Spleen (tissue), 11 donors: Measurements from ENCODE around the gene C5AR2. TPM values are rescaled to one million over a fixed set of nuclear protein-coding genes. Genes with fewer than 3 reads are reported as not detected.

ENCODE experiments used
- DNase-seq: peaks from one replicate; pipeline ENCODE4 v3.0.0-alpha.2; 2020
- H3K27ac ChIP-seq, 8 donors: fragments of 200-600 bp; sonication (generic) in 7 of 8; 1 replicate in 4 of 8; 2 replicates in 4 of 8; pipeline versions ENCODE4 v1.5.0 to v1.8.0; 2016 to 2021; ENCODE audit warnings: inconsistent platforms in 4 of 8, mild to moderate bottlenecking in 4 of 8, moderate library complexity in 1 of 8
- H3K27me3 ChIP-seq, 7 donors: fragments of 200-600 bp; sonication (generic) in 6 of 7; replicated peaks in 1 of 7; 1 replicate in 4 of 7; 2 replicates in 3 of 7; pipeline versions ENCODE4 v1.5.0 to v1.8.0; 2016 to 2021; ENCODE audit warnings: inconsistent platforms in 3 of 7, mild to moderate bottlenecking in 1 of 7
- H3K36me3 ChIP-seq, 6 donors: fragments of 200-600 bp; sonication (generic) in 5 of 6; 1 replicate in 4 of 6; 2 replicates in 2 of 6; pipeline versions ENCODE4 v1.5.0 to v1.8.0; 2016 to 2021; ENCODE audit warnings: inconsistent platforms in 2 of 6
- H3K4me1 ChIP-seq, 6 donors: fragments of 200-600 bp; sonication (generic) in 5 of 6; 1 replicate in 3 of 6; 2 replicates in 3 of 6; pipeline versions ENCODE4 v1.5.0 to v1.8.0; 2016 to 2021; ENCODE audit warnings: inconsistent platforms in 3 of 6
- H3K4me3 ChIP-seq, 8 donors: fragments of 200-600 bp; sonication (generic) in 7 of 8; 1 replicate in 4 of 8; 2 replicates in 4 of 8; pipeline versions ENCODE4 v1.5.0 to v1.8.0; 2016 to 2021; ENCODE audit warnings: inconsistent platforms in 4 of 8, mild to moderate bottlenecking in 4 of 8, moderate library complexity in 2 of 8
- H3K9me3 ChIP-seq, 8 donors: fragments of 200-600 bp; sonication (generic) in 7 of 8; 1 replicate in 4 of 8; 2 replicates in 4 of 8; pipeline versions ENCODE4 v1.5.0 to v1.8.0; 2016 to 2021; ENCODE audit warnings: inconsistent platforms in 4 of 8
- CTCF ChIP-seq, 11 experiments: fragments of 200-600 bp in 7 of 11; fragments of 450-650 bp in 4 of 11; sonication (generic) in 4 of 11; IDR thresholded peaks in 8 of 11; conservative IDR thresholded peaks in 3 of 11; 1 replicate in 7 of 11; 2 replicates in 4 of 11; pipeline versions ENCODE4 v1.4.0 to v1.8.0; 2016 to 2021; ENCODE audit warnings: antibody characterized with exemption in 11 of 11, inconsistent platforms in 4 of 11, mild to moderate bottlenecking in 1 of 11
- POLR2A ChIP-seq, 3 donors: fragments of 450-650 bp; IDR thresholded peaks; one replicate each; pipeline ENCODE4 v1.5.1; 2017; ENCODE audit warnings: antibody characterized with exemption in 3 of 3, mild to moderate bottlenecking in 1 of 3
- POLR2AphosphoS5 ChIP-seq, 3 donors: sonication (generic); formaldehyde crosslinking; IDR thresholded peaks; one replicate each; pipeline ENCODE4 v1.5.1; 2017; ENCODE audit warnings: antibody characterized with exemption in 3 of 3
- WGBS, 5 donors: extraction: QIAGEN DNeasy Blood & Tissue Kit in 3 of 5; methylation state at CpG; one replicate each; pipeline versions ENCODE4 v1.1.5 to v1.1.7; 2013 to 2018; 5-methylcytosine and 5-hydroxymethylcytosine counted together
- intact Hi-C: fragments of 100-400 bp; cut with DNase I; formaldehyde crosslinking; loops from one replicate; pipeline ENCODE4 v1.15.0; 2023; ENCODE audit warnings: low total_unique reads
- polyA plus RNA-seq, 3 donors: library from polyadenylated mRNA; stranded (reverse); fragments of 200-250 nt; gene quantifications; one replicate each; pipeline ENCODE4 v1.2.1, GENCODE V29; 2013
- total RNA-seq, 7 donors: library from RNA; depleted of rRNA in 3 of 7; stranded (reverse); fragments of >200 nt in 3 of 7; fragmentation: NEBNext Ultra II Directional in 4 of 7; extraction: Animal tissue kit (Norgen Biotek cat#: 25700) in 4 of 7; gene quantifications; one replicate each; pipeline versions ENCODE4 v1.1.0 to v1.2.1, GENCODE V29; 2016 to 2021
- donor health status: healthy with polysubstance abuse.
- donor health status: DM: no; HTN: no; CAD: no; lungs with moderate emphysema.
- donor health status: DM: no; HTN: no; CAD: no.
- donor health status: Bipolar disorder and iron deficiency.
- donor health status: healthy.
- donor health status: DM: no; HTN: no; CAD: no.
- donor health status: DM: yes; HTN: yes; CAD: no.

C5AR2 gene
- total and polyA plus RNA-seq, 10 donors, result 1.3 to 55.7 (median 25.3) TPM

DNA sequence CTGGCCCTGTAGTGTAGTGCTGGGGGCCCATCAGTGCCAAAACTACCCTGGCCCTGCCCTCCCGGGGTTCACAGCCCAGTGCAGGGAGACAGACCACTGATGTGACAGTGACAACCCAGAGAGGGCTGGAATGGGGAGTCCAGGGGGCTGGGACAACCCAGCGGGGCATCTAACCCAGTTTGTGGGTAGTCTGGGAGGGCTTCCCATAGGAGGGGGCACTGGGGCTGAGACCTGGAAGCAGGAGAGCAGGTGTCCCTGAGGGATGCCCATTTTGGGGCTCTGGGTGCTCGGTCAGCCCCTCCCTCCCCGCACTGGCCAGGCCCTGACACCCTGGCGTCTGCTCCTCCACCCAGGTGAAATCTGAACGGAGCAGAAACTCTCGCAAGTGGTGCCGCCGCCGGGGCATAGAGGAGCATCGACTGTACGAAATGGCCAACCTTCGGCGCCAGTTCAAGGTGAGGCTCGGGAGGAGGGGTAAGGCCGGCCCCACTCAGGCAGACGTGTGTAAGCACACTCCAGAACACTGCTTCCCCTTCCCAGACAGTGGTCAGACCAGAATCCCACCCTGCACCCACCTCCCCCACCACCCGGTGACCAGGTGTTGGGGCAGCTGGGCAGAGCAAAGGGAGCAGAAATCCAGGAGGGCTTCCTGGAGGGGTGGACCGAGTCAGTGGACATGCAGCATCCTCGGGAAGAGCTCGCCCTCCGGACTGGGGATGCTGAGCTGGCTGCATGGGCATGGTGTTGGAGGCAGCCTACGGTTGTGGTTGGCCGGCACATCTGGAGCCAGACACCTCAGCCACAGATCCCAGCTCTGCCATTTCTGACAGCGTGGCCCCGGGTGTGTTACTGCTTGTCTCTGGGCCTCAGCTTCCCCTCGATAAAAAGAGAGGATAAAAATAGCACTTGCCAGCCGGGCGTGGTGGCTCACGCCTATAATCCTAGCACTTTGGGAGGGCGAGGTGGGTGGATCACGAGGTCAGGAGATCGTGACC is 41.6 kb downstream of the C5AR2 start:
- intact Hi-C loops, result no loop called here
- Histone ChIP-seq H3K9me3 (no peaks in the 10 kb centered on the region), H3K27ac (peak overlapping the region in 1 of 8 donors; percentile 92), H3K4me1 (peaks cover 0 to 37% (median 10%) of the 10 kb centered on the region in 6 donors), H3K27me3 (no peaks in the 10 kb centered on the region), H3K4me3 (no peak overlapping the region), H3K36me3 (peaks cover 0 to 100% (median 97%) of the 10 kb centered on the region in 6 donors)
- DNase-seq, result no peak
- TF ChIP-seq POLR2A (IDR thresholded peaks at IDR 0.05) (no peak), POLR2AphosphoS5 (IDR thresholded peaks at IDR 0.05) (peak in 1 of 3 donors; percentile 35)
- 90 to 93% (median 92%) methylated on average over 23 to 33 of the region's 33 CpGs for WGBS, 5 donors

- Histone ChIP-seq H3K4me1 (peaks cover 0 to 24% (median 7%) of the 10 kb centered on the region in 6 donors), H3K36me3 (peaks cover 0 to 100% (median 97%) of the 10 kb centered on the region in 6 donors), H3K27me3 (no peaks in the 10 kb centered on the region), H3K27ac (no peak overlapping the region), H3K4me3 (no peak overlapping the region), H3K9me3 (no peaks in the 10 kb centered on the region)
- intact Hi-C loops, result no loop called here
- no peak for DNase-seq
- 93 to 96% (median 95%) methylated on average over 23 to 30 of the region's 30 CpGs for WGBS, 5 donors
- TF ChIP-seq CTCF (IDR thresholded peaks at IDR 0.05 in 8 of 11, conservative IDR thresholded peaks at IDR 0.05 in 3 of 11) (no peak), POLR2A (IDR thresholded peaks at IDR 0.05) (no peak), POLR2AphosphoS5 (IDR thresholded peaks at IDR 0.05) (no peak)
Observed at GRCh38 chr19:47374876-47375693, 43.1 kb downstream of the C5AR2 start.

GRCh38 chr19:47375694-47376588 is 44.0 kb downstream of the C5AR2 start:
- Histone ChIP-seq H3K4me3 (no peak overlapping the region), H3K36me3 (peaks cover 0 to 100% (median 97%) of the 10 kb centered on the region in 6 donors), H3K27ac (peak overlapping the region in 2 of 8 donors; percentile 10 to 58), H3K9me3 (no peaks in the 10 kb centered on the region), H3K4me1 (peaks cover 0 to 23% (median 6%) of the 10 kb centered on the region in 6 donors), H3K27me3 (no peaks in the 10 kb centered on the region)
- WGBS, 5 donors, result 94 to 98% (median 96%) methylated on average over 15 to 30 of the region's 30 CpGs
- TF ChIP-seq CTCF (IDR thresholded peaks at IDR 0.05 in 8 of 11, conservative IDR thresholded peaks at IDR 0.05 in 3 of 11) (no peak), POLR2AphosphoS5 (IDR thresholded peaks at IDR 0.05) (peak in 1 of 3 donors; percentile 37)
- intact Hi-C loops, result no loop called here
- no peak for DNase-seq
